Activated B cell treated with CpG ODN at 0.5 μM for 24 hours (primary cell): ENCODE results near the gene ZBTB47. TPM values are rescaled to one million over a fixed set of nuclear protein-coding genes. Genes with fewer than 3 reads are reported as not detected.
A peak's percentile ranks its signal among the peaks of the same experiment; 100 is the strongest.

Experiments
- ATAC-seq: fragments of 200-7000 bp; cut with Tn5 transposase; one replicate; pipeline ENCODE4 v1.10.0; 2021; ENCODE audit warnings: low read depth, mild to moderate bottlenecking, moderate library complexity
- CTCF ChIA-PET: fragments of 350-600 bp; sonication (Branson Sonifier 250); formaldehyde crosslinking; loops from one replicate; lab custom pipeline; 2021; ENCODE audit warnings: antibody characterized with exemption; lab: Charles Lee
- POLR2A ChIA-PET: fragments of 350-600 bp; sonication (Branson Sonifier 250); formaldehyde crosslinking; loops from one replicate; lab custom pipeline; 2021; ENCODE audit warnings: antibody characterized with exemption; lab: Charles Lee
- DNase-seq: peaks from one replicate; pipeline ENCODE4 v3.0.0; 2022
- H3K27ac Mint-ChIP-seq: one replicate; pipeline ENCODE4 v1.8.0; 2020; ENCODE audit warnings: mixed read lengths
- H3K27me3 Mint-ChIP-seq: one replicate; pipeline ENCODE4 v1.8.0; 2021; ENCODE audit warnings: mixed read lengths
- H3K36me3 Mint-ChIP-seq: one replicate; pipeline ENCODE4 v1.8.0; 2021; ENCODE audit warnings: low read depth, mixed read lengths
- H3K4me1 Mint-ChIP-seq: one replicate; pipeline ENCODE4 v1.8.0; 2021; ENCODE audit warnings: mixed read lengths
- H3K4me3 Mint-ChIP-seq: one replicate; pipeline ENCODE4 v1.8.0; 2020; ENCODE audit warnings: mild to moderate bottlenecking, mixed read lengths
- H3K9me3 Mint-ChIP-seq: one replicate; pipeline ENCODE4 v1.8.0; 2020; ENCODE audit warnings: mixed read lengths
- intact Hi-C: fragments of 100-400 bp; cut with micrococcal nuclease; formaldehyde crosslinking; loops from one replicate; pipeline ENCODE4 v1.15.1; 2024
- total RNA-seq: library from RNA; stranded (reverse); gene quantifications from 2 replicates; pipeline ENCODE4 v1.2.3, GENCODE V29; 2022
- TF ChIP-seq, protein P1 (sequence below): fragments of 200-600 bp; IDR thresholded peaks from one replicate; pipeline ENCODE4 v1.8.0; 2022; ENCODE audit warnings: antibody characterized with exemption, mild to moderate bottlenecking

The ZBTB47 gene
- total RNA-seq, 1 donor from 2014 or later, result 1.1 TPM

DNA sequence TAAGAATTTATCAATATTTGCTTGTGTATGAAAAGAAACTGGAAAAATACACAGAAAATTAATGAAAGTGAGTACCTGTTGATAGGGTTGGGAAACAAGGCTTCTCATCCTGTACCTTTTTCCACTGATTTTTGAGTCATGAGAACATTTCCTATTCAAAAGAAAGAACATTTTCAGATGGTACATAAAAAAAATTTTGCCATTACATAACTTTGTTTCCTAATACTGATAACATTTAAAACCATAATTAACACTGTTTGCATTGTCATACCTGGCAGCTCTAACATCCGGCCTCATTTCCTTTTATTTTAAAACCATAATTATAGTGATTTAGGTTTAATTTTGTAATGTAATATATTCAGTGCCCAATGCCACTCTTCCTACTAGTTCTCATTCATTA, 41.3 kb upstream of the ZBTB47 start:
- intact Hi-C loops, result loop anchor here (2.0 kb wide), 3 partner anchors 15 to 39 kb away; no protein-coding TSS in a partner anchor
- peaks cover 46% of the 10 kb centered on the region for H3K4me1 Mint-ChIP-seq
- H3K27me3 Mint-ChIP-seq, result no peaks in the 10 kb centered on the region
- H3K27ac Mint-ChIP-seq, result no peak overlapping the region
- ChIA-PET CTCF (interaction anchor here (0.9 to 2.3 kb wide), 3 partner anchors 12 to 133 kb away, joined by 3 to 5 read pairs (median 3); no protein-coding TSS in a partner anchor), POLR2A (interaction anchor here (1.8 to 2.3 kb wide), 2 partner anchors 11 to 30 kb away, joined by 5 to 14 read pairs; partner anchors contain the start of genes NKTR and SEC22C)
- ATAC-seq (no peak), DNase-seq (no peak)
- H3K36me3 Mint-ChIP-seq, result peaks cover 40% of the 10 kb centered on the region
- H3K4me3 Mint-ChIP-seq, result no peak overlapping the region
- TF ChIP-seq, protein P1, sequence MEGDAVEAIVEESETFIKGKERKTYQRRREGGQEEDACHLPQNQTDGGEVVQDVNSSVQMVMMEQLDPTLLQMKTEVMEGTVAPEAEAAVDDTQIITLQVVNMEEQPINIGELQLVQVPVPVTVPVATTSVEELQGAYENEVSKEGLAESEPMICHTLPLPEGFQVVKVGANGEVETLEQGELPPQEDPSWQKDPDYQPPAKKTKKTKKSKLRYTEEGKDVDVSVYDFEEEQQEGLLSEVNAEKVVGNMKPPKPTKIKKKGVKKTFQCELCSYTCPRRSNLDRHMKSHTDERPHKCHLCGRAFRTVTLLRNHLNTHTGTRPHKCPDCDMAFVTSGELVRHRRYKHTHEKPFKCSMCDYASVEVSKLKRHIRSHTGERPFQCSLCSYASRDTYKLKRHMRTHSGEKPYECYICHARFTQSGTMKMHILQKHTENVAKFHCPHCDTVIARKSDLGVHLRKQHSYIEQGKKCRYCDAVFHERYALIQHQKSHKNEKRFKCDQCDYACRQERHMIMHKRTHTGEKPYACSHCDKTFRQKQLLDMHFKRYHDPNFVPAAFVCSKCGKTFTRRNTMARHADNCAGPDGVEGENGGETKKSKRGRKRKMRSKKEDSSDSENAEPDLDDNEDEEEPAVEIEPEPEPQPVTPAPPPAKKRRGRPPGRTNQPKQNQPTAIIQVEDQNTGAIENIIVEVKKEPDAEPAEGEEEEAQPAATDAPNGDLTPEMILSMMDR, result no peak
- H3K9me3 Mint-ChIP-seq, result no peaks in the 10 kb centered on the region

GRCh38 chr3:42612928-42613327, 40.6 kb upstream of the ZBTB47 start:
- no peak overlapping the region for H3K4me3 Mint-ChIP-seq
- peak overlapping the region; percentile 67 for H3K27ac Mint-ChIP-seq
- ATAC-seq (peak; percentile 91), DNase-seq (no peak)
- TF ChIP-seq, protein P1, result no peak
- peaks cover 38% of the 10 kb centered on the region for H3K36me3 Mint-ChIP-seq
- intact Hi-C loops, result loop anchor here (1.0 to 2.0 kb wide), 5 partner anchors 13 to 40 kb away; partner anchors contain the start of genes NKTR and SS18L2
- no peaks in the 10 kb centered on the region for H3K9me3 Mint-ChIP-seq
- CTCF ChIA-PET, result interaction anchor here (0.7 to 2.3 kb wide), 9 partner anchors 11 to 133 kb away, joined by 3 to 10 read pairs (median 3); partner anchors contain the start of genes NKTR and SS18L2
- H3K4me1 Mint-ChIP-seq, result peaks cover 41% of the 10 kb centered on the region
- POLR2A ChIA-PET, result interaction anchor here (1.5 to 2.3 kb wide), 3 partner anchors 12 to 31 kb away, joined by 5 to 14 read pairs (median 9); partner anchors contain the start of genes NKTR, SEC22C and SS18L2
- H3K27me3 Mint-ChIP-seq, result no peaks in the 10 kb centered on the region

- intact Hi-C loops, result loop anchor here (1.0 to 2.0 kb wide), 5 partner anchors 13 to 41 kb away; partner anchors contain the start of genes NKTR and SS18L2
Measured at GRCh38 chr3:42613462-42613861, 40.0 kb upstream of the ZBTB47 start.

DNA sequence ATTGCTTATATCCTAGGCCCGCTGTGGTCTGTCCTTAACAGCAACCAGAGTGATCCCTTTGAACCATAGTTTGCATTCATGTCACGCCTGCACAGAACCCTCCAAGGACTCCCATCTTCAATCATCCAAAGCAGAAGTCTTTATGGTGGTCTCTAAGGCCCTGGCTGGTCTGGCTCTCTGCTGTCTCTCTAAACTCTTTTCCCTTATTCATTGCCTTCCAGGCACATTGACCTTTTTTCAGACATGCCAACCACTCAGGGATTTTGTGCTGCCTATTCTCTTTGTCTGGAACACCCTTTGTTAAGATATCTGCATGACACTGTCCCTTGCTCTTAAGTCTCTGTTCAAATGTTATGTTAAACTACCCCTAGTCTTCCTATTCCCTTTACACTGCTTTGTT, 21.9 kb upstream of the ZBTB47 start:
- no peak for DNase-seq
- Mint-ChIP-seq H3K27me3 (no peaks in the 10 kb centered on the region), H3K4me3 (no peak overlapping the region), H3K27ac (no peak overlapping the region), H3K36me3 (peaks cover 76% of the 10 kb centered on the region), H3K4me1 (peaks cover 3% of the 10 kb centered on the region), H3K9me3 (no peaks in the 10 kb centered on the region)
- CTCF ChIA-PET, result no interaction called here
- ATAC-seq, result no peak
- POLR2A ChIA-PET, result no interaction called here
- TF ChIP-seq, protein P1, result no peak
- intact Hi-C loops, result no loop called here

More at GRCh38 chr3:42613462-42613861, 40.0 kb upstream of the ZBTB47 start:
- ATAC-seq (peak; percentile 44), DNase-seq (no peak)
- ChIA-PET POLR2A (interaction anchor here (1.5 to 2.3 kb wide), 3 partner anchors 12 to 31 kb away, joined by 5 to 14 read pairs (median 9); partner anchors contain the start of genes NKTR, SEC22C and SS18L2), CTCF (interaction anchor here (0.8 to 2.3 kb wide), 7 partner anchors 8 to 115 kb away, joined by 3 to 10 read pairs (median 4); partner anchors contain the start of gene NKTR)
- peaks cover 41% of the 10 kb centered on the region for H3K4me1 Mint-ChIP-seq
- no peak overlapping the region for H3K4me3 Mint-ChIP-seq
- H3K27ac Mint-ChIP-seq, result peak overlapping the region; percentile 67
- H3K9me3 Mint-ChIP-seq, result no peaks in the 10 kb centered on the region
- H3K27me3 Mint-ChIP-seq, result no peaks in the 10 kb centered on the region
- TF ChIP-seq, protein P1, result no peak
- H3K36me3 Mint-ChIP-seq, result peaks cover 36% of the 10 kb centered on the region

DNA sequence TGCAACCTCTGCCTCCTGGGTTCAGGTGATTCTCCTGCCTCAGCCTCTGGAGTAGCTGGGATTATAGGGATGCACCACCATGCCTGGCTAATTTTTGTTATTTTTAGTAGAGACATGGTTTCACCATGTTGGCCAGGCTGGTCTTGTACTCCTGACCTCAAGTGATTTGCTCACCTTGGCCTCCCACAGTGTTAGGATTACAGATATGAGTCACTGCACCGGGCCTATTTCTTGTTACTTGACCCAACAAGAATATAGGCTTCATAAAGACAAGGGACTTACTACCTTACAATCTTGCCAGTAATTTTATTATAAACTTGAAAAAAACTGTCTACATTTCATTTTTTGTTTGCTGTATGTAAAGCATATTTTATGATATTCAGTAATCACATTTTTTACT, 21.4 kb upstream of the ZBTB47 start:
- Mint-ChIP-seq H3K27ac (no peak overlapping the region), H3K36me3 (peaks cover 73% of the 10 kb centered on the region), H3K9me3 (no peaks in the 10 kb centered on the region), H3K4me3 (no peak overlapping the region), H3K4me1 (peaks cover 3% of the 10 kb centered on the region), H3K27me3 (no peaks in the 10 kb centered on the region)
- DNase-seq (no peak), ATAC-seq (no peak)
- CTCF ChIA-PET, result no interaction called here
- TF ChIP-seq, protein P1, result no peak
- POLR2A ChIA-PET, result no interaction called here
- intact Hi-C loops, result no loop called here
